Measurements from ENCODE around the gene NAA35.

GRCh38 chr9:86061972-86062739 lies 121.2 kb downstream of the NAA35 start:
- TF ChIP-seq CTCF (IDR thresholded peaks at IDR 0.05) (no peak), POLR2A (IDR thresholded peaks at IDR 0.05) (no peak)

Data from vagina (tissue), 2 donors.